Measurements from ENCODE around the gene MYRIP.
"Not testable (repeated sequence)": the region's sequence is repeated elsewhere in the genome, so short reads cannot be mapped to it uniquely, and the experiment has no call there.

Gene MYRIP

DNA sequence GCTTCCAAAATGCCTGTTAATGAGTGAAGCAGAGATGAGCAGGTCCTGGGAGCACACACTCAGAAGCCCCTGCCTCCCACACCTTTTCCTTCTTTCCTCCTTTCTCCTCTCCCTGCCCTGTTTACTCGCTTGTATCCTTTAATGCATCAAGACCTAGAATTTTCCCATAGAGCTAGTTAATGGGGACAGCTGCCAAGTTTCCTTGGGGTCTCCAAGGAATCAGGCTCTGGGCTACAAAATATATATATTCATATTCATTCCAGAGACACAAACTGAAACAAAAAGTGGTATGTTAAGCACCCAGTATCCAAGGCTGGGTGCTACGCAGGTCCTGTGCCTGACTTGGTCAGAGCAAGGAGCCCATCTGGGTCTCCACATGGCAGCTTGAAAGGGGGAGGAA lies 235.6 kb downstream of the MYRIP start:
- no peak for DNase-seq

DNA sequence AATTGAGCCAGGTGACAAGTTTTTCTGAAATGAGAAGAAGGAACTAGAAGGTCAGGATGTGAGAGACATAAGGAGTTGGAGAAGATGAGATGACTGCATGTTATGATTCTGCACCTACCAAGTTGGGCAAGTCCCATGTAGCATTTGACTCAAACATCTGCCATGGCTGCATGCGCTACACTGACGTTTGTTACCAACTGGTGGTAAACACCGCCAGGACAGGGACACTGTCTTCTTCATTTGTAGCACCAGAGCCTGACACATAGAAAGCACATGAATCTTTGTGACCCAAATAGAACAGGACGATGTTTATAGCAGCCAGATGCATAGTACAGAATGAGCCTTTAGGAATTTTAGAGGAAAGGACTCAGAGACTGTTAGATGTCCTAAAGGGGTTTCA lies 236.7 kb downstream of the MYRIP start:
- DNase-seq, result no peak

DNA sequence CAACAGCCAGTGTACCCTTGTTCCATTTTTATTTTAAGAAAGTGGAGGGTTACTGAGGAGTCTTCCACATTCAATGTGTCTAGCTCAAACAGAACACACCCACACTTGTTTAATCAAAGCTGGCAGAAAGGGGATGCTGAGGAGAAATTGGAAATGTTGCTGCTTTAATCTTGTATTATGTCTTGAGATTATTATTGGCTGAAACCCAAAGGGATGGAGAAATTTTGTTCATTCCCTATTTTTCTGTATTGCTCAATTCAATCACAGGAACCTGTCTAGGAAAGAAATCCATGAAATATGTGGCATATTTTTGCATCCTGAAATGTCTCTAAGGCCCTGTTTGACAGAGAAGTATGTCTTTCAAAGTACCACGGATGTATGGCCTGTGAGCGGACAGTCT lies 238.0 kb downstream of the MYRIP start:
- no peak for DNase-seq

DNA sequence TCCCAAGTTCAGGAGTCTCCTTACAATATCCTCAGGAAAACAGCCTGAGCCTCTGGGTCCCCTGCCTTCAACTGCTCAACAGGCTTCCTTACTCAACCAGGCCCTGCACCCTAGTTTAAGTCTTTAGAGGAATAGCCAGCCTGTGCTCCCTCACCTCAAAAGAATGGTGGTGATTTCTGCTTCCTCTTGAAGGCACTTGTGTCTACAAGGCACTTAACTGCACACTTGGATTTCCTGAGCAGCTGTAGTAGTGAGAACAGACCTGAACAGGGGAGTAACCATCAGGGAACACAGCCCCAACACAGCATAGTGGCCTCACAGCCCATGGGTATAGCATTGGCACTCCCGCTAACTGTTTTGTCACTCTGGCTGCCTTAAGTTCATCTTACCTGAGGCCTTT lies 244.3 kb downstream of the MYRIP start:
- no peak for DNase-seq

DNA sequence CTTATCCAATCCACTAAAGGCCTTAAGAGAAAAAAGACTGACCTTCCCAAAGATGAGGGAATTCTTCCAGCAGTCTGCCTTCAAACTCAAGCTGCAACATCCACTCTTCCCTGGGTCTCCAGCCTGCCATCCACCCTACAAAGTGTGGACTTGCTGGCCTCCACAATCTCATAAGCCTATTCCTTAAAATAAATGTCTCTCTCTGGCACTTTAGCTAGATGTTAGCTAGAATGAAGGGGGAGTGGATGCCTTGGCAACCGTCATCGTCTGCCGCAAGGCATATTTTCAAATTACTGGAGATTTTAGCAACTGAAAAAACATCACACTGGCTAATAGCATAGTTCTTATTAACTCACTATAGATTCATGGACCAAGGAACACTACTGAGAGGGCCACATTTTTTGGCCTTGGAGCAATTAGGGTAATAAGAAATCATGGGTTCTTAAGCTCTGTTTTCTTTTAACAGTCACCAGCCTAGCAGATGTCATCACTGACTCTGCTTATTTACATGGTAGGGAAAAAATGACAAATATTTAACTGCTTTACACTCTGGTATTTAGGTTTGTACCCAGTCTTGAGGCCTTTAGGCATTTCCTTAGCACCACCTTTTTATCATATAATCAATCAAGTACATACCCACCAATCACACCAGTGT lies 245.3 kb downstream of the MYRIP start:
- no peak for DNase-seq

DNA sequence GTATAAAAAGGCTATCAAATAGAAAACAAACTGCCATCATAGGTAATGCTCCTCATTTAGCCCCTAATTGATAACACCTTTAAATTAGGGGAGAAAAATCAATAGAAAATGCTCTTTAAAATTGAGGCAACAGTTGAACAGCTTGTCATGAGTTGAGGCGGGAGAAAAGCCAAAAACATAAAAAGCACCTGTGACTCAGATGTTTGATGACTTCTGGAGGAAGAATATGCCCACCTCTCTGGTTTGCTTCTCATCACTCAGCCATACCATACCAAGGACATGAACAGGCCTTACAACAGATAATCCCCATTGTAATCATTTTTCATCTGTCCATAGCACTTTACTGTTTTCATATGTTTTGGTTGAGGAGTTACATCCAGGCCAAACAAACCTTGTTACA lies 246.0 kb downstream of the MYRIP start:
- DNase-seq, result no peak

DNA sequence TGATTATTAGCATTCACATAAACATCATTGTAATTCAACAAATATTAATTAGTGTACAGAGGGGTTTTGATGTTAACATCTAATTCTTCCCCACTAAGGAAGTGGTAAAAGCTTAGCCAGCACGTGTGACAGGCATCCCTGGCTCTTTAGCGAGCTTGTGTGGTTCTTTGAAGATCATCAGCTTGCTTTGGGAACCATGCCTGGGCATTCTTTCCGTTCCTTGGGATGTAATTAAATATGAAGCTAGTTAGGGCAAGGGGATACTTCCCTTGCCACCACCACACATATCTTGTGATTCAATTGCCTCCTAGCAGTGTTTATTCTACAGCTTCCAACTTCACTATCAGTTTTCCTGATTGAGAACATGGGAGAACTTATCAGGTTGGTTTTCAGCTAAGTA lies 246.5 kb downstream of the MYRIP start:
- DNase-seq, result no peak

DNA sequence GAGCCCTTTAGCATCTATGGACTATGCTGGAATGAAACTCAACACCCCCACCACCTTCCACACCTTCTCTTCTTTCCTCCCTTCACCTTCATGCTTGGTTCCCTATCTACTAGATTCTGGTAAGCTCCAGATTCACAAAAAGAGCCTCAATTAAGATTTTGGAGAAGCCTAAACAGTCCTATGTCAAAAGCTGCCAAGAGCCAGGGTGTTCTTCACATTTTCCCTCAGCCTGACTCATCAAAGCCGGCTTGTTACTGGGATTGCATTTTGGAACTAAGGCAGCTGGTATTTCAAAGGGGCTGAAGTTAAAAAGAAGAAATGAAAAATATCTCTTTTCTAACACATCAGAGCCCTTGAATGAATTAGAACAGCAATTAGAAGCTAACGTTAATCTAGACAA lies 247.7 kb downstream of the MYRIP start:
- DNase-seq, result no peak

DNA sequence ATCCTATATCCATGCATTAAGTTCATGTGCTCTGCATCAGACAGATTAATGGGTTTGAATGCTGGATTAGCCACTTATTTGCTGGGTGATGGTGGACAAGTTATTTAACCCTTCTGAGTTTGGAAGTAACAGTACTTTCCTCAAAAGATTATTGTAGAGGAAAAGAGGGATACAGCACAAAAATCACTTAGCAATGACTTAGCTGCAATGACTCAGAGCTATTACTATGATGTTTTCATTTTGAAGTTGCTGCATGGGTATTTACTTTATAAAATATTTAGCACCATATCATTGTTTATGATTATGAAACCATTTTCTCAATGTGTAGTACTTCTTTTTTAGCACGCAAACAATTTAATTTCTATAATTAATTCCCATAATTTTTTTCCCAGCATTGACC lies 248.4 kb downstream of the MYRIP start:
- DNase-seq, result no peak

DNA sequence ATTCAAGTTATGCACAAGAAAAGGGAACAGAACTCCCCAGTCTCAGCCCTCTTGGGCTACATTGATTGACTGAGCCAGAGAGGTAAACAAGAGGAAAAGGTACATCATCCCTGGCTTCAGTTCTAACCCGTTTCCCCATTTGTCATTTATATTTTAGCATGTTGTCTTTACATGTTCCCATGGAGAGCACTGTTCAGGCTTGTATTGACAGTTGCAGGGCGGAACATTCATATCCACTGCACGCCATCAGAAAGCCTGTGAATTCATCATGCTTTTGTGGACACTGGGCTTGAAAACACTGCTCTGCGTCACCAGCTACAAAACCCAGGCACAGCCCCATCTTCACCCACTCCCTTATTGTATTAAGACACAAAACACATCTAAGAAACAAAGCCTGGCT lies 259.2 kb downstream of the MYRIP start:
- DNase-seq, result no peak

DNA sequence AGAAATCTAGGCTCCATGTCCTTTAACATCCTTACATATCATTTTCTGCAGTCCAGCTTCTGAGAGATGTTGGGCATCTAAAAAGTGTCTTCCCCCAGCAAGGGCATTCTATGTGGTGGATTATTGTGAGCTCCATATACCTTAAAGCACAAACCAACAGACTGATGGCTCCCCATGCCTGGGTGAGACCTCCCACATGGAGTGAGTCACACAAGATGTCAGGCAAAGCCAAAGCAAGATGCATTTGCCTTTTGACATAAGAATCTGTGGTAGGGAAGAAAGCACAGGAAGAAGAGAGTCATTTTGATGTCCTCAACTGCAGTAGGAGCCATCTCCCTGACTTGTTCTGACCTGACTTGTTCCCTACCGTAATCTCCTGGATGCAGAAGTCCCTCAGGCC lies 261.4 kb downstream of the MYRIP start:
- DNase-seq, result no peak

DNA sequence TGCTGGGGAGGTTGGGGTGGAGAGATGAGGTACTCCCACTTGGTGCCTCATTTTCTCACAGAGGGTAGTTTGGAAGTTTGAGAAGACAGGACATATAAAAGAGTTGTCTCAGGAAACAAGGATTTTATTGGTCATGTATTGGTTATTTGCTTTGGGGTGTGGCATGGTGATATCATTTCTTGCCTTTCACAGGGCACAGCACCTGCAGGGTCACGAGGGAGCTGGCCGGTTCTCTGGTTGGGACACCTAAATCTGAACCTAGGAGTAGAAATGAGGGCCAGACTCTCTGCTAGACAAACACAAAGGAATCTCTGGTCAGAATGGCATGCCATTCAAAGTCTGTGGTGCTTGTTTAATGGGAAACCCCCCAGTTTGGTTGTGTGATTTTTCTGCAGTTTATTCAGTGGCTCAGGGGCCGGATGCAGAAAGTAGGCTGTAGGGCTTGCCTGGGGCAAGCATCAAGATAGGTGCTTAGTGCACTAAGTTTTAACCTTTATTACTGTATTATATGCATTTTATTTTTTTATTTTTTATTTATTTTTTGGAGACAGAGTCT lies 262.4 kb downstream of the MYRIP start:
- DNase-seq, result no peak

DNA sequence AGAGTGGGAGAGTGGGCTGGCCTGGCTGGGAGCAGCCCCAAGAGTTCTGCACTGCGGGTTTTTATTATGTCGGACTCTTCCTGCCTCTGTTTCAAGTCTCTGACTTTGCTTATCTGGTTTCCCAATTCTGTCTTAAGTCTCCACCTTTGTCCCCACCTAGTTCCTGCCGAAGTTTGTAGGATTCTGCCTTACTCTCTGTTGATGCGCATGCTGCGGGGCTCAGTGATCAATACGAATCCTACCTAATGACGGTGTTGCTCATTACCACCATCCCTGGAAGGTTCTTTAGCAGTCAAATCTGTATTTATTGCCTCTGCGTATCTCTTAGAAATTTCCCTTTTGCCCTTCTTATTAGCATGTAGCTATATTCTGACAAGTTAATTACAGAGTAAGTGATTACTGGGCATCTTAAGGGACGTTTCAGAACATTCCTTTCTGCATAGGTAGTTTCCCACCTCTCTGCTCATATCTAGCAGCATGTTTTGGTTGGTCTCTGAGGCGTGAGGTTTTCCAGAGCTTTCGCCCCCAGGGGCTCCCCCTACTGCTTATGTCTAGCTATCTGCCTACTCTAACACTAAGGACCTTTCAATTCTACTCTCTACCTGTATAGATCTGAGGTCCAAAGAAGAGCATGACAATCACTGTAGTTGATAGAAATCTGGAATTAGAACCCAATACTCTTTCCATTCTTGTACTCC lies 264.1 kb downstream of the MYRIP start:
- DNase-seq, result no peak

DNA sequence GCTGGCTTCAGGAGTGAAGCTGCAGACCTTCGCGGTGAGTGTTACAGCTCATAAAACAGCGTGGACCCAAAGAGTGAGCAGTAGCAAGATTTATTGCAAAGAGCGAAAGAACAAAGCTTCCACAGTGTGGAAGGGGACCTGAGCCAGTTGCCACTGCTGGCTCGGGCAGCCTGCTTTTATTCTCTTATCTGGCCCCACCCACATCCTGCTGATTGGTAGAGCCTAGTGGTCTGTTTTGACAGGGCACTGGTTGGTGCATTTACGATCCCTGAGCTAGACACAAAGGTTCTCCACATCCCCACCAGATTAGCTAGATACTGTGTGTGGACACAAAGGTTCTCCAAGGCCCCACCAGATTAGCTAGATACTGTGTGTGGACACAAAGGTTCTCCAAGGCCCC lies 267.7 kb downstream of the MYRIP start:
- DNase-seq, result not testable (repeated sequence)

DNA sequence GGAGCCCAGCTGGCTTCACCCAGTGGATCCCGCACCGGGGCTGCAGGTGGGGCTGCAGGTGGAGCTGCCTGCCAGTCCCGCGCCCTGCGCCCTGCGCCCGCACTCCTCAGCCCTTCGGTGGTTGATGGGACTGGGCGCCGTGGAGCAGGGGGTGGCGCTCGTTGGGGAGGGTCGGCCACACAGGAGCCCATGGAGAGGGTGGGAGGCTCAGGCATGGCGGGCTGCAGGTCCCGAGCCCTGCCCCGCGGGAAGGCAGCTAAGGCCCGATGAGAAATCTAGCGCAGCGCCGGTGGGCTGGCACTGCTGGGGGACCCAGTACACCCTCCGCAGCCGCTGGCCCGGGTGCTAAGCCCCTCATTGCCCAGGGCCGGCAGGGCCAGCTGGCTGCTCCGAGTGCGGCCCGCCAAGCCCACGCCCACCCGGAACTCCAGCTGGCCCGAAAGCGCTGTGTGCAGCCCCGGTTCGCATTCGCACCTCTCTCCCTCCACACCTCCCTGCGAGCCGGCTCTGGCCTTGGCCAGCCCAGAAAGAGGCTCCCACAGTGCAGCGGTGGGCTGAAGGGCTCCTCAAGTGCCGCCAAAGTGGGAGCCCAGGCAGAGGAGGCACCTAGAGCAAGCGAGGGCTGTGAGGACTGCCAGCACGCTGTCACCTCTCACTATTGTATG lies 268.6 kb downstream of the MYRIP start:
- not testable (repeated sequence) for DNase-seq

DNA sequence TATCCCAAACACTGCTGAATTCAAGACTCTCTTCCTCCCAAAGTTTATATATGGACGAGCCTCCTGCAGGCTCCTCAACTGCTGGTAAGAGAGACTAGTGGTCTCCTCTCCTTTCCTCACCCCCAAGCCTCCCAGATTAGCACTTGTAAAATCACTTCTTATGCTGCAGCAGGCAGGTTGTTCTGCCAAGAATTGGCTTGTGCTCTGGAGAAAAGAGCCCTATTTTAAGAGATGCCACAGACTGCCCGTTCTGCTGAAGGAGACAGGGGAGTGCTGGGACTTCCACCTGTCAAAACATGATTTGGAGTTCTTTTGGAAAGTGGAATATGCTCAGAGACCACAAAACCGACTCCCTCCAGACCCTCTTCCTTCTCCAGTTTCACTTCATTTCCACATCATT lies 269.2 kb downstream of the MYRIP start:
- DNase-seq, result no peak

DNA sequence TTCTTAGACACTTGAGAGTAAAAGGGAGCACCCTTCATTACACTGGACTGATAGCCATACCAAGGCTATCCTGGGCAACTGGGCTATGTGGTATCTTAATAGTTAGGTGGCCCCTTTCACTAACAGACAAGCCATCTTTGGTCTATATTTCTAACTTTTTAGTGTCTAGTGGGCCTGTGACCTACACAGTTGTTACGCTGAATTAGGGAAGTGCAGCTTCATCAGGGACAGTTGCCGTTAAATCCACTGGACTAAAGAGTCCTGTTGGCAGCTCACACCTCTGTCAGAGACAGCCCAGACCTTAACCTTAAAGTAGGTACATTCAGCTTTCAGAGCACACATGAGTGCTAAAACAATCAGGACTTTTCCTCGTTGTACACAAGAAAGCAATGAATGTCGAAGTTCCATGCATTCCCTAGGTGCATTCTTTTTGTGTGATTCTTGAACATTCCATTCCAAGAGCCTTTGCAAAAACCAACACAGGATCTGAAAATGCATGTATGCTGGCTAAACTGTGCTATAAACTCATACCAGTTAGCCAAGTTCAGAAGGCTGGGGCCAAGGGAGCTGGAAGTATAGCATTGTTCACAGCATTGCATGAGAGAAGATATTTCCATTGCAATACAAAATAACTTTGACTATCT lies 269.9 kb downstream of the MYRIP start:
- DNase-seq, result no peak

DNA sequence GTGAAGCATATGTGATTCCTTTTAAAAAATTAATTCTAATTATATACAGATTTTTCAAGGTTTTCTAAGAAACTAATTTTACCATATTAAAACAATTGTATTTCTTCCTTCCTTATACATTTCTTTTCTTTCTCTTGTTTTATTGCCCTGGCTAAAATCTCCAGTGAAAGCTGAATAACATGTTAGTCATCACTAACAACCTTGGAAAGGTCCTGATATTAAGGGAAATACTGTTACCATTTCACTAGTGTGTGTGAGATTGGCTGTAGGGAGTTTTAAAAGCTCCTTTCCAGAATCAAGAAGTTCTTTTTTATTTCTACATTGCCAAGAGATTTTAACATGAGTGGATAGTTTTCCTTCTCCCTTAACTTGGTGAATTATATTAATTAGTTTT lies 270.4 kb downstream of the MYRIP start:
- no peak for DNase-seq

DNA sequence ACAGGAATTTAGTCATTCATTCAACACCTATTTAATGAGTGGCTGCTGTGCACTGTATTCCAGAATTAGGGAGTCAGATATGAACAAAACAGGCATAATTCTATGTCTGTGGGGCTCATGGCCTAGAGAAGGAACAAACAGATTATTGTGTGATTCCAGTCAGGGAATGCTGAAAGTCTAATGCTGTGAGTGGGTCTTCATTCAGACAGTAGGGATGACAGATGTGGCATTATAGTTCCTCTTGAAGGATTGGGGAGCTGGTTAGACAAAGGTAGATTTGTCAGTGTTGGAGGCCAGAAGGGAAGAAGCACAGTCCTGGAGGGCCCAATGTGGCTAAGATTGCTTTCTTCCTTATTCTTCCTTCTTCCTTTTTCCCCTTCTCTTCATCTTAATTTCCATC lies 273.7 kb downstream of the MYRIP start:
- DNase-seq, result no peak

DNA sequence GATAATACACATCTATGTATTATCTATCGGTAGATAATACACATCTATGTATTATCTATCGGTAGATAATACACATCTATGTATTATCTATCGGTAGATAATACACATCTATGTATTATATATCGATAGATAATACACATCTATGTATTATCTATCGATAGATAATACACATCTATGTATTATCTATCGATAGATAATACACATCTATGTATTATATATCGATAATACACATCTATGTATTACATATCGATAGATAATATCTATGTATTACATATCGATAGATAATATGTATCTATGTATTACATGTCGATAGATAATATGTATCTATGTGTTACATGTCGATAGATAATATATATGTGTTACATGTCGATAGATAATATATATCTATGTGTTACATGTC lies 275.0 kb downstream of the MYRIP start:
- DNase-seq, result not testable (repeated sequence)

DNA sequence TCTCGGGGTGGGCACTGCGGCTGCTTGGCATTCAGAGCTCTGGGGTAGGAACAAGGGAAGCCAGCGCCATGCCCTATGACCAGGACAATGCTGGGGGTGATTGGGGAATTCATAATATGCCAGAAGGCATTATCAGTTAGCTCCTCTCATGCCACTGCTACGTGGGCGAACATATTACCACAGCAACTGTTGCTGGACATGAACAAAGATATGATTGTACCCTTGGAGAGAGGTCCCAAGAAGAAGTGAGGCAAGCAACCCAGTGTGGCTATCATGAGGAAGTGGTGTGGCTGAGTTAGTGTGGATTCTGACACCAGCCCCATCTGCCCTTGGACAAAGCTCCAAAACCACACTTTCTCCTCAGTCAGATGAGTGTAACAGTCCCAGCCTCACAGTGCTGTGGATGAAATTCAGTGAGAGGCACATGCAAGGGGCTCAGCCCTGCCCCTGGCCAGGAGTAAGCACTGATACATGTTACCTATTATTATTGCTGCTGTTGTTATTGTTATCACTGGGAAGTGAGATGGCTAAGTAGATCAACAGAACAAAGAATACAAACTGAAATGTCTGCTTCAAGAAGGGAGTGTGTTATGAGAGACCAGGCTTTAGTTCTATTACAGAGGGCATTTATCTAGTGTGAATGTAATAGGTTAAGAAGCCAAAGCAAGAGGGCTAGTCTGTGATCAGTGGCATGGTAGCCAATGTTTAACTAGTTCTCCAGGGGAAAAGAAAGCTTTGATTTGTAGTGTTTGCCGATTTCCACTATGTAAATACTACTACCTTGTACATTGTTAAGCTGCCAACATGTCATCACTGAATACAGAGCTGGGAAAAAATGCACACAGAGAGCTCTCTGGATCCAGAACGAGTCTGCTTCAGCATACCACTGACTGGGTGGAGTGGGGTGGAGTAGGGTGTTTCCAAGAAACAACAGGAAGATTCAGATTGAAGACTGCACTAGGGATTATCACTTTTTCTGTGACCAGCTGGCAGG lies 277.8 kb downstream of the MYRIP start:
- no peak for DNase-seq

DNA sequence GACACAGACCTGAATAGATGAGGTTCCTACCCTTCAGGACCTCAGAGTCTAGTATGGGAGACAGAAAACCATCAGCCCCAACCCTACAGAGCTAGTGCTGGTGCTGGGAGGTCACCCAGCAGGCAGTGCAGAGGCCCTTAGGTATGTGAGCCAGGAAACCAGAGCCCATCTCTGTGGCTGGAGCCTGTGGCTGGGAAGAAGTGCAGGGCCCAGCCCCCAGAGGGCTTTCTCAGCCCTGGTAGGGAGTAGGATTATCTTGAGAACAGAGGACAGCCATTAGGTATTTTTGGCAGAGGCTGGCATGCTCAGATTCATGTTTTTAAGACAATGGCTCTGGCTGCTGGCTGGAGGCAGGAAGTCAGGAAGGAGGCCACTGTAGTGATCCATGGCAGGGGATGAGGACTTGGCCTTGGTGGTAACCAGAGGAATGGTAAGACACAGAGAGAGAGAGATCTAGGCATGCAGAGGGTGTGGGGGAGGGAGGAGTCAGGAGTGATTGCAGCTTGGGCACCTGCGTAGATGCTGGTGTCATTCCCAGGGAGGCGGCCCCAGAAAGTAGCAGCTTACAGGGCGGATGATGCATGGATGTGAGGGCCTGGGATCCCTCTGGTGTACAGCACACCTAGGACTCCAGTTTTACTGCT lies 279.2 kb downstream of the MYRIP start:
- DNase-seq, result no peak
